Type B pancreatic cell (in vitro differentiated cells): ENCODE data around the gene CCDC90B. TPM values are rescaled to one million over a fixed set of nuclear protein-coding genes. Genes with fewer than 3 reads are reported as not detected.
A peak's percentile ranks its signal among the peaks of the same experiment; 100 is the strongest.

Experiments
- DNase-seq: peaks from one replicate; pipeline ENCODE4 v3.0.0; 2021; ENCODE audit warnings: mixed read lengths; ENCODE audit not compliant: unreplicated experiment; ENCODE audit errors: extremely low spot score
- H3K27ac Mint-ChIP-seq: 2 replicates; pipeline ENCODE4 v1.8.0; 2021; ENCODE audit warnings: mild to moderate bottlenecking, mixed read lengths
- H3K27me3 Mint-ChIP-seq: 2 replicates; pipeline ENCODE4 v1.8.0; 2021; ENCODE audit warnings: mixed read lengths
- H3K36me3 Mint-ChIP-seq: 2 replicates; pipeline ENCODE4 v1.8.0; 2021; ENCODE audit warnings: mixed read lengths
- H3K4me1 Mint-ChIP-seq: one replicate; pipeline ENCODE4 v1.8.0; 2021; ENCODE audit warnings: mixed read lengths; ENCODE audit not compliant: unreplicated experiment
- H3K4me3 Mint-ChIP-seq: 2 replicates; pipeline ENCODE4 v1.8.0; 2021; ENCODE audit warnings: mild to moderate bottlenecking, mixed read lengths
- H3K9me3 Mint-ChIP-seq: 2 replicates; pipeline ENCODE4 v1.8.0; 2021; ENCODE audit warnings: mixed read lengths
- total RNA-seq: library from RNA; stranded (reverse); gene quantifications from 2 replicates; pipeline ENCODE4 v1.2.1, GENCODE V29; 2021; ENCODE audit warnings: low replicate concordance
- TF ChIP-seq, protein P1 (sequence below): fragments of 200-600 bp; sonication (generic); conservative IDR thresholded peaks from 2 replicates; pipeline ENCODE4 v1.5.0; 2021; ENCODE audit warnings: antibody characterized with exemption, mild to moderate bottlenecking

Gene CCDC90B
- total RNA-seq, 1 donor from 2014 or later = 33.5 TPM

DNA sequence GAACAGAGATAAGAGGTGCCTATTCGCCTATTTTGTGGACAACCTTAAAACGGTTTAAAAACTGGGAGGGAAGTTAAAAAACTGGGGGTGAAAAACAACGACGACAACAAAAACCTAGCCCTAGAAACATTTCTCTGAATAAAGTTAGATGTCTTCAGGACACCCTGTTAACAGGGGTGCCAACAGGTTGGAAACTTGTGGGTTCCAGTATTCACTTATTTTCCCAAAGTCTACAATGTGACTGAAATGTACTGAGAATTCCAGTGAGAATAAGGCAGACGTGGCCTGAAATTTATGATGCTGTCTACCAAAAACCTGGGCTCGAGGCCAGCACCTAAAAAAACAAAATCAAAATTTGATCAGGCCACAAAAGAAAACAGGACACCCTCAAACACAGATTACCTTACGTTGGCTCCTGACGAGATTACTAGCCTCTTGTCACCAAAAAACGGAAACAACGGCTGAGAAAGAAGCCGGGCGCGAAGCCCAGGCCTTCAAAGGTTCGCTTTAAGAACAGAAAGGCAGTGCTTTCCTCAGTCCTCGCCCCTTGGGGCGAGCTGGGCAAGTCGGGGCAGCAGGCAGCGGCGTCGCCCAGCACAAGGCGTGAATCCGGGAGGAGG, 906 bp downstream of the CCDC90B start:
- Mint-ChIP-seq H3K27ac (peak overlapping the region; percentile 99), H3K36me3 (peaks cover under 1% of the 10 kb centered on the region), H3K9me3 (no peaks in the 10 kb centered on the region)

DNA sequence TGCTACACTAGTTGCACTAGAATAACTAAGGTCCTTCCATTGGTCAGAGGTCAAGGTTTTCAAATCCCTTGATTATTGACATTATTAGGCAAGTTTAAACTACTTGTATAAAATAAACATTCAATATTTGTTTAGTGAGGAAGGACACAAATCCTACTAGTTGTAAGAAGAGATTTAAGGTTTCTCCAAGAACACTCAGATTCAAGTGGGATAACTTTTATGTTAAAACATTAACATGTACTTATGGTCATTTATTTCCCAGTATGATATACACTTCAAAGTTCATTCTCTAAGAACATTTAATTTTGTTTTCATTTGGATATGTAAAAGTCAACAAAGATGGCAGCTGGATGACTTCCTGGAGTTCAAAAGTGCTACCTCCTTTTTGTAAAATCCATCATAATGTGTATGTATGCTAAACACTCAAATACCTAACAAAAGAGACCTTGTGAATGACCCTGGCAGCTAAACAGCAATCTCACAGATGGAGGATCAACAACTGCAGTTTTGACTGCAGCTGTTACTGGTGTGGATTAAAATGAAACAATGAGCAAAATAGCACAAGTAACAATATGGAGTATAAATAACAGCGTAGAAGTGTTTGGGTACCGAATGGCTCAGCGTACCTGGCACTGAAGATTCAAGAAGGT, 1.5 kb downstream of the CCDC90B start:
- peak overlapping the region; percentile 93 for H3K4me3 Mint-ChIP-seq
- no peak for DNase-seq
- H3K36me3 Mint-ChIP-seq = peaks cover 4% of the 10 kb centered on the region
- TF ChIP-seq, protein P1, sequence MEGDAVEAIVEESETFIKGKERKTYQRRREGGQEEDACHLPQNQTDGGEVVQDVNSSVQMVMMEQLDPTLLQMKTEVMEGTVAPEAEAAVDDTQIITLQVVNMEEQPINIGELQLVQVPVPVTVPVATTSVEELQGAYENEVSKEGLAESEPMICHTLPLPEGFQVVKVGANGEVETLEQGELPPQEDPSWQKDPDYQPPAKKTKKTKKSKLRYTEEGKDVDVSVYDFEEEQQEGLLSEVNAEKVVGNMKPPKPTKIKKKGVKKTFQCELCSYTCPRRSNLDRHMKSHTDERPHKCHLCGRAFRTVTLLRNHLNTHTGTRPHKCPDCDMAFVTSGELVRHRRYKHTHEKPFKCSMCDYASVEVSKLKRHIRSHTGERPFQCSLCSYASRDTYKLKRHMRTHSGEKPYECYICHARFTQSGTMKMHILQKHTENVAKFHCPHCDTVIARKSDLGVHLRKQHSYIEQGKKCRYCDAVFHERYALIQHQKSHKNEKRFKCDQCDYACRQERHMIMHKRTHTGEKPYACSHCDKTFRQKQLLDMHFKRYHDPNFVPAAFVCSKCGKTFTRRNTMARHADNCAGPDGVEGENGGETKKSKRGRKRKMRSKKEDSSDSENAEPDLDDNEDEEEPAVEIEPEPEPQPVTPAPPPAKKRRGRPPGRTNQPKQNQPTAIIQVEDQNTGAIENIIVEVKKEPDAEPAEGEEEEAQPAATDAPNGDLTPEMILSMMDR = no peak
- H3K27ac Mint-ChIP-seq = peak overlapping the region; percentile 99
- no peaks in the 10 kb centered on the region for H3K27me3 Mint-ChIP-seq
- H3K4me1 Mint-ChIP-seq = peaks cover 18% of the 10 kb centered on the region
- no peaks in the 10 kb centered on the region for H3K9me3 Mint-ChIP-seq

More for the DNA sequence above, 906 bp downstream of the CCDC90B start:
- DNase-seq = no peak
- H3K4me3 Mint-ChIP-seq = peak overlapping the region; percentile 93
- H3K4me1 Mint-ChIP-seq = peaks cover 16% of the 10 kb centered on the region
- TF ChIP-seq, protein P1 = no peak
- no peaks in the 10 kb centered on the region for H3K27me3 Mint-ChIP-seq

DNA sequence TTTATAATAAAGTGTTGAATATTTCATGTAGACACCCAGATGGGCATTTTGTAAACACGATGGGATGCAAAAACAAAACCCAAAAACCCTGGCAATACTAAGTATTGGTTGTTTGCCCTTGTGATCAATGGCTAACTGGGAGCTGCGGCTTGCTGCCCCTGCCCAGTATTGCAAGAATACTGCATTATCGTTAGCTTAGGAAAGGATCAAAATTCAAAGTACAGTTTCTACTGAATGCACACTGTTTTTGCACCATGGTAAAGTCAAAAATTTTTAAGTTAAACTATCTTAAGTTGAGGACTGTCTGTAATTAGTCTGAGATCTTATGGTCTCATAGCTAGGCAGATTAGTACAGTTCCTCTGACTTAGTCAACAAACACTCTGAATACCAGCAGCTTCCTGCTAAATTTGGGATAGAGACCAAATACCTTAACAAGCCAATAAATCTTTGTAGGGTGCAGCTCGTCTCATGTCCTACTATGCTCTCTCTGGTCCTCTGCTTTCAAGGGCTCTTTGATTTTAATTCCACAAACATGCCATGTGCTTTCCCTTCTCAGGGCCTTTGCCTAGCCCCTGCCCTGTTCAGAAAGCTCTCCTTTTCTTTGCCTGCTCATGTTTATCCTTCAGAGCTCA, 4.0 kb downstream of the CCDC90B start:
- TF ChIP-seq, protein P1 = no peak
- Mint-ChIP-seq H3K9me3 (no peaks in the 10 kb centered on the region), H3K36me3 (peaks cover 8% of the 10 kb centered on the region), H3K4me3 (peak overlapping the region; percentile 19), H3K4me1 (peaks cover 18% of the 10 kb centered on the region), H3K27ac (no peak overlapping the region), H3K27me3 (no peaks in the 10 kb centered on the region)
- DNase-seq = no peak

DNA sequence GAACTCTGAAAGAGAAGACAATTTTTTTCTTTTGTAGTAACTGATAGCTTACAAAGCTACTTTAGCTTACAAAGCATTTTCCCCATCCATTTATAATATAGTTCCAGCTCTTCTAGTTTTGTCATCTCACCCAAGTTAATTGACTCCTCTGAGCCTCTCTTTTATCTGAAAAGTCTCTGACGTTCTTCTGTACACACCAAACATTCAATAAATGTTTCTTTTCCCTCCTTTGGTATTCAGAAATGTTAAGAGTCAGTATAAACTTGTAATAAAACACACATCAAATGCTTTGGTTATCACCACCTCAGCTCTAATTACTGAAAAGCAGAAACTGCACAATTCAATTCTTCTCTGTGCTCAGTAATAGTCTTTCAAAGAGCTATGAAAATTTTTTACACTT, 5.9 kb downstream of the CCDC90B start:
- TF ChIP-seq, protein P1 = no peak
- DNase-seq = no peak
- H3K36me3 Mint-ChIP-seq = peaks cover 8% of the 10 kb centered on the region
- H3K4me3 Mint-ChIP-seq = no peak overlapping the region
- peaks cover 18% of the 10 kb centered on the region for H3K4me1 Mint-ChIP-seq
- no peak overlapping the region for H3K27ac Mint-ChIP-seq
- H3K9me3 Mint-ChIP-seq = no peaks in the 10 kb centered on the region
- H3K27me3 Mint-ChIP-seq = no peaks in the 10 kb centered on the region

DNA sequence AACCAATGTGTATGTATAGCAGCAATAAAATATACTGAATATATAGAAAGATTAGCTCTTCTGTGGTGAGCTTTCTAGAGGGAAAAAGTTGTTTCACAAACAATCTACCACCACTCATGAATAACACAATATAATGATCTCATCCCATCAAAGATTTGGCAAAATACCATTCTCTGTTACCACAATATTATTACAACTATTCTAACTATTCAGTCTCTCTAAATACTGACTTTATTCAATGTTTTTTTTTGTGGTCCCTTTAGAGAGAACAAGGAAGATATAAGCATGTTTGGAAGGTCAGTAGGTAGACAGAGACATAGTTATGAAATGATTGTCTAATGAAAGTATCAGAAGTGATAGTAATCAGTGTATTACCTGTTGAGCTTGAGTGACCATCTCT, 7.8 kb downstream of the CCDC90B start:
- TF ChIP-seq, protein P1 = no peak
- Mint-ChIP-seq H3K27ac (no peak overlapping the region), H3K4me3 (no peak overlapping the region), H3K36me3 (peaks cover 8% of the 10 kb centered on the region), H3K9me3 (no peaks in the 10 kb centered on the region), H3K4me1 (peaks cover 16% of the 10 kb centered on the region), H3K27me3 (no peaks in the 10 kb centered on the region)
- no peak for DNase-seq
